ENCODE results near the gene SLC35E1.

SLC35E1 gene

DNA sequence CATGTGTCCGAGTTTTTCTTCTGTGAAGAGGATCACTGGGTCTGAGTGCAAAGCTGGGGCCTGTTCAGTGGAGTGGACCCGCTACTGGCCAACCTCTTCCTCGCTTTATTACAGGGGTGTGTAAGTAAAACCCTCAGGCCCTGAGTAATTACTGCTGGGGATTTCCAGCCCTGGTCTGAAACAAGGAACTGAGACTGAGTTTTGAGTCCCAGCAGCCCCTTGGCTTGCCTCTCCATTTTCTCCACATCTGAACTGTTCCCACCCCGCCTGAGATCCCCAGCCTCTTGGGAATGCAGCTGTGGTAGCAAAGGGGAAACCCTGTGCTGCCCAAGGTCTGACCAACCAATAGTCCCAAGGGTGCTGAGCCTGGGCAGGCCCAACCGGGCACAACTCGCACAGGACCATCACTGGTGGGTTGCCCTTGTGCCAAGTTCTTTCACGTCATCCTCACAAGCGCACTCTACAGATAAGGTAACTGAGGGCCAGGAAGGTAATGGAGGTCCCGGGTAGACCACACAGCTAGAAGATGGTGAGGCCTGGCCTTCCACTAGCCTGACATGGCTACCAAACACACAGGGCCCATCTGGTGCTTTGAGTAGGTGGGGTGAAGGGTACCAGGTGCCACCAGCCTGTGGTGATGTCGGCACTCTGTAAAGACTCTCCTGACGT lies 13.7 kb upstream of the SLC35E1 start:
- Histone ChIP-seq H3K36me3 (replicated peaks; ENCODE audit: insufficient read depth, low read length) (no peaks in the 10 kb centered on the region), H3K4me1 (ENCODE audit: low read length) (peaks cover 59% of the 10 kb centered on the region), H3K4me3 (ENCODE audit: low read length) (peak overlapping the region; percentile 89), H4K20me1 (ENCODE audit: insufficient read depth, low read length) (no peaks in the 10 kb centered on the region), H3K27me3 (replicated peaks; ENCODE audit: insufficient read depth, low read length) (no peaks in the 10 kb centered on the region), H3K9me2 (replicated peaks; ENCODE audit: insufficient read depth, low read length) (no peaks in the 10 kb centered on the region), H3F3A (ENCODE audit: insufficient read depth, low read length) (peaks cover 66% of the 10 kb centered on the region), H2AFZ (ENCODE audit: low read length) (no peak overlapping the region), H3K9ac (ENCODE audit: low read length) (peak overlapping the region; percentile 100), H3K79me2 (ENCODE audit: low read length) (peaks cover 90% of the 10 kb centered on the region), H3K4me2 (ENCODE audit: low read depth, low read length) (peak overlapping the region; percentile 100), H3K9me3 (replicated peaks; ENCODE audit: insufficient read depth, low read length) (no peaks in the 10 kb centered on the region), H3K27ac (ENCODE audit: low read length) (peak overlapping the region; percentile 99)
- DNase-seq = peak; percentile 89
- TF ChIP-seq EZH2phosphoT487 (IDR thresholded peaks at IDR 0.05; ENCODE audit: low read length) (no peak), EZH2 (optimal IDR thresholded peaks at IDR 0.05; ENCODE audit: low read depth, low read length) (no peak)
- TF ChIP-seq, protein P1, sequence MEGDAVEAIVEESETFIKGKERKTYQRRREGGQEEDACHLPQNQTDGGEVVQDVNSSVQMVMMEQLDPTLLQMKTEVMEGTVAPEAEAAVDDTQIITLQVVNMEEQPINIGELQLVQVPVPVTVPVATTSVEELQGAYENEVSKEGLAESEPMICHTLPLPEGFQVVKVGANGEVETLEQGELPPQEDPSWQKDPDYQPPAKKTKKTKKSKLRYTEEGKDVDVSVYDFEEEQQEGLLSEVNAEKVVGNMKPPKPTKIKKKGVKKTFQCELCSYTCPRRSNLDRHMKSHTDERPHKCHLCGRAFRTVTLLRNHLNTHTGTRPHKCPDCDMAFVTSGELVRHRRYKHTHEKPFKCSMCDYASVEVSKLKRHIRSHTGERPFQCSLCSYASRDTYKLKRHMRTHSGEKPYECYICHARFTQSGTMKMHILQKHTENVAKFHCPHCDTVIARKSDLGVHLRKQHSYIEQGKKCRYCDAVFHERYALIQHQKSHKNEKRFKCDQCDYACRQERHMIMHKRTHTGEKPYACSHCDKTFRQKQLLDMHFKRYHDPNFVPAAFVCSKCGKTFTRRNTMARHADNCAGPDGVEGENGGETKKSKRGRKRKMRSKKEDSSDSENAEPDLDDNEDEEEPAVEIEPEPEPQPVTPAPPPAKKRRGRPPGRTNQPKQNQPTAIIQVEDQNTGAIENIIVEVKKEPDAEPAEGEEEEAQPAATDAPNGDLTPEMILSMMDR (IDR thresholded peaks at IDR 0.05; ENCODE audit: low read length) = no peak

DNA sequence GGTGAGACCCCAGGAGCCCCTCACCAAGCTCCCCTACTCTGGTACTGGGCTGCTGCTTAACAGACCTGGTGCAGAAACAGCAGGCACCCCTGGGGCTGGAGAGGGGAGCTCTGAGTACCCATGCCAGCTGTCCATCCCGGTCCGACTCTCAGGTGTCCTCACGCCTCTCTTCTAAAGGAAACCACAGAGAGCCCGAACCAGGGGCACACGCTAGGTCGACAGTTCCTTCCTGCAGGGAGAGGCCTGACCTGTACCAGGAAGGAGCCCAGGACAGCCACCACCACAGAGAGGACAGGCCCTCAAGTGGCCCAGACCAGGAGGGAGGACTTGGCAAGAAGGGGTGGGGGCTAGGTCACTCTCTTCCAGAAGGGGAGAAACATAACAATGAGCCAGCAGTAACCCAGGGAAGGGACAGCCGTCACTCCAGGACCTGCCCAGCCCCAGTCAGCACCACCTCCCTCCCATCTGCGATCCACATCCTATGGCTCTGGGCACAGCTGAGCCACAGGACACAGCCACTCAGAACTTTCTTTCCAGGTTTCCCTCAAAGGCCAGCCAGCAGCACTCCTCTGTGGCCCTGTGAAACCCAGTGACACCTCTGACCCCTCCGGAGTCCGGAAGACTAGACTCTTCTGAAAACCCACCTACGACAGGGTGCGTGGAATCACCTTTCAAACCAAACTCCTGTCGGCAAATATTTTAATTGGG lies 13.0 kb upstream of the SLC35E1 start:
- Histone ChIP-seq H3K9ac (ENCODE audit: low read length) (peak overlapping the region; percentile 100), H3K4me2 (ENCODE audit: low read depth, low read length) (peak overlapping the region; percentile 100), H3K27me3 (replicated peaks; ENCODE audit: insufficient read depth, low read length) (no peaks in the 10 kb centered on the region), H3K79me2 (ENCODE audit: low read length) (peaks cover 91% of the 10 kb centered on the region), H3K4me1 (ENCODE audit: low read length) (peaks cover 56% of the 10 kb centered on the region), H3K27ac (ENCODE audit: low read length) (peak overlapping the region; percentile 99), H3K9me3 (replicated peaks; ENCODE audit: insufficient read depth, low read length) (no peaks in the 10 kb centered on the region), H3K36me3 (replicated peaks; ENCODE audit: insufficient read depth, low read length) (no peaks in the 10 kb centered on the region), H2AFZ (ENCODE audit: low read length) (no peak overlapping the region), H4K20me1 (ENCODE audit: insufficient read depth, low read length) (no peaks in the 10 kb centered on the region), H3K9me2 (replicated peaks; ENCODE audit: insufficient read depth, low read length) (no peaks in the 10 kb centered on the region), H3K4me3 (ENCODE audit: low read length) (peak overlapping the region; percentile 89), H3F3A (ENCODE audit: insufficient read depth, low read length) (peaks cover 66% of the 10 kb centered on the region)
- TF ChIP-seq EZH2 (optimal IDR thresholded peaks at IDR 0.05; ENCODE audit: low read depth, low read length) = no peak
- DNase-seq = peak; percentile 35

DNA sequence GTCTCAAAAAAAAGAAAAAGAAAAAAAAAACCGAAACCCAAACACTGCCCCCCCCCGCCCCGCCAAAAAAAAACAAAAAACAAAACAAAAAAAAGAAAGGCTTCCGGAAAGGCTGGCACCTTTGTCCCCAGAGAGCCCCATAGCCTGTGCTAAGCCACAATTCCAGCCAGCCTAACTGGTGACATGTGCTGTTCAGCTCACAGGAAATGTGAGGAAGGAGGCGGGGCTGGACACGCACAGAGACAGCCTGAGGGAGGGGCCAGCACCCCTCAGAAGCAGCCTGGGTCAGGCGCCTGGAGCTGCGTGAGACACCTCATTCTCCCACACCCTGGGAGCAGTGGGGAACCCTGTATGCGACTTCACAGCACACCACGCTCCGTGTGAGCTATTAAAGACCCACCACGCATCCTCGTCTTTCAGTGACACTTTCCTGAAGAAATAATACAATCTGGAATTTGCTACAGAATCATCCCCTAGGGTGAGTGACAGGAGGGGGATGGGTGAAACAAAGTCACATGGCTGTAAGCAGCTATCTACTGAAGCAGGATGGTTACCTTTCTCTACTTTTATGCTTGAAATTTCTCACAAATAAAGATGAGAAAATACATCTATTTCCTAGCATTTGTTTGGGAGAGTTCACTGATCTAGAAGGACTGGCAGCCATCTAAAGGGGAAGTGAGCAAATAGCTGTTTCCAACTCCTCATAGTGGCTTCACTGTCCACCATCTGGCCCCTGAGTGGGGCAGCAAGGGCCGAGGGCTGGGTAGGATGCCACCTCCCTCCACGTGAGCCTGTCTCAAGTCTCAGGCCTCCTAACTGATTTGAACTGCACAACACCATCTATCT lies 12.3 kb upstream of the SLC35E1 start:
- Histone ChIP-seq H2AFZ (ENCODE audit: low read length) (no peak overlapping the region), H3K4me2 (ENCODE audit: low read depth, low read length) (peak overlapping the region; percentile 100), H3K36me3 (replicated peaks; ENCODE audit: insufficient read depth, low read length) (no peaks in the 10 kb centered on the region), H3K79me2 (ENCODE audit: low read length) (peaks cover 91% of the 10 kb centered on the region), H4K20me1 (ENCODE audit: insufficient read depth, low read length) (no peaks in the 10 kb centered on the region), H3K27me3 (replicated peaks; ENCODE audit: insufficient read depth, low read length) (no peaks in the 10 kb centered on the region), H3K9ac (ENCODE audit: low read length) (peak overlapping the region; percentile 100), H3K27ac (ENCODE audit: low read length) (peak overlapping the region; percentile 99), H3K4me1 (ENCODE audit: low read length) (peaks cover 48% of the 10 kb centered on the region), H3K9me2 (replicated peaks; ENCODE audit: insufficient read depth, low read length) (no peaks in the 10 kb centered on the region), H3F3A (ENCODE audit: insufficient read depth, low read length) (peaks cover 62% of the 10 kb centered on the region), H3K4me3 (ENCODE audit: low read length) (peak overlapping the region; percentile 89), H3K9me3 (replicated peaks; ENCODE audit: insufficient read depth, low read length) (no peaks in the 10 kb centered on the region)
- peak; percentile 98 for DNase-seq
- TF ChIP-seq EZH2phosphoT487 (IDR thresholded peaks at IDR 0.05; ENCODE audit: low read length) = no peak
- TF ChIP-seq EZH2 (optimal IDR thresholded peaks at IDR 0.05; ENCODE audit: low read depth, low read length) = no peak
- TF ChIP-seq, protein P1 (IDR thresholded peaks at IDR 0.05; ENCODE audit: low read length) = no peak

Measured in MM.1S (cell line).